ENCODE results near the gene MGST2. TPM values are rescaled to one million over a fixed set of nuclear protein-coding genes. Genes with fewer than 3 reads are reported as not detected.
A peak's percentile ranks its signal among the peaks of the same experiment; 100 is the strongest.

The MGST2 gene
- total RNA-seq, 1 donor from 2014 or later: 134 TPM

- Histone ChIP-seq H3K9me3 (replicated peaks) (no peaks in the 10 kb centered on the region), H3K4me3 (no peak overlapping the region), H3K27me3 (ENCODE audit: low read depth) (no peaks in the 10 kb centered on the region), H3K36me3 (peaks cover 44% of the 10 kb centered on the region), H3K27ac (replicated peaks) (peak overlapping the region; percentile 45), H3K4me1 (peaks cover 59% of the 10 kb centered on the region)
- no peak for DNase-seq
- TF ChIP-seq, protein P1, sequence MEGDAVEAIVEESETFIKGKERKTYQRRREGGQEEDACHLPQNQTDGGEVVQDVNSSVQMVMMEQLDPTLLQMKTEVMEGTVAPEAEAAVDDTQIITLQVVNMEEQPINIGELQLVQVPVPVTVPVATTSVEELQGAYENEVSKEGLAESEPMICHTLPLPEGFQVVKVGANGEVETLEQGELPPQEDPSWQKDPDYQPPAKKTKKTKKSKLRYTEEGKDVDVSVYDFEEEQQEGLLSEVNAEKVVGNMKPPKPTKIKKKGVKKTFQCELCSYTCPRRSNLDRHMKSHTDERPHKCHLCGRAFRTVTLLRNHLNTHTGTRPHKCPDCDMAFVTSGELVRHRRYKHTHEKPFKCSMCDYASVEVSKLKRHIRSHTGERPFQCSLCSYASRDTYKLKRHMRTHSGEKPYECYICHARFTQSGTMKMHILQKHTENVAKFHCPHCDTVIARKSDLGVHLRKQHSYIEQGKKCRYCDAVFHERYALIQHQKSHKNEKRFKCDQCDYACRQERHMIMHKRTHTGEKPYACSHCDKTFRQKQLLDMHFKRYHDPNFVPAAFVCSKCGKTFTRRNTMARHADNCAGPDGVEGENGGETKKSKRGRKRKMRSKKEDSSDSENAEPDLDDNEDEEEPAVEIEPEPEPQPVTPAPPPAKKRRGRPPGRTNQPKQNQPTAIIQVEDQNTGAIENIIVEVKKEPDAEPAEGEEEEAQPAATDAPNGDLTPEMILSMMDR (IDR thresholded peaks at IDR 0.05; ENCODE audit: borderline replicate concordance): no peak
- intact Hi-C loops (cut with micrococcal nuclease): no loop called here
Measured at GRCh38 chr4:139682309-139682708, 16.7 kb downstream of the MGST2 start.

- H3K9me3 ChIP-seq (replicated peaks): no peaks in the 10 kb centered on the region
- H3K4me3 ChIP-seq: no peak overlapping the region
- peak overlapping the region; percentile 45 for H3K27ac ChIP-seq (replicated peaks)
- TF ChIP-seq, protein P1 (IDR thresholded peaks at IDR 0.05; ENCODE audit: borderline replicate concordance): no peak
- peaks cover 42% of the 10 kb centered on the region for H3K36me3 ChIP-seq
- intact Hi-C loops (cut with micrococcal nuclease): no loop called here
- H3K4me1 ChIP-seq: peaks cover 63% of the 10 kb centered on the region
- no peaks in the 10 kb centered on the region for H3K27me3 ChIP-seq (ENCODE audit: low read depth)
- DNase-seq: no peak
Measured at GRCh38 chr4:139682741-139683151, 17.1 kb downstream of the MGST2 start.

DNA sequence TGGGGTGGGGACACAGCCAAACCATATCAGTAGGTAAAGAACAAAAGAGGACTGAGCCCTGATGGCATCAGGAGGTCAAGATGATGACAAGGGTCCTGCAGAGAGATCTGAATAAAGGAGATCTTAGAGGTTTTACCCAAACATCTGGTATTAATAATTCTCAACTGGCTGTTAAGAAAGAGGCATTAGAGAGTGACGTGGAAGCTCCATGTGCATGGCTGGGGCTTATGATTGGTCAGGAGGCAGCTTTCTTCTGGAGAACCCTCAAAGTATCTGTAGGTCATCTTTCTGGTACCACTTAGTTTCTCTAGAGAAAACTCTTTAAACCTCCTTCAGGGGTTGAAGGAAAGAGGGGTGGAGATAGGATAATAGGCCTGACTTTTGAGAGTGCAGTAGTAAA is 18.7 kb downstream of the MGST2 start:
- no peaks in the 10 kb centered on the region for H3K27me3 ChIP-seq (ENCODE audit: low read depth)
- peaks cover 66% of the 10 kb centered on the region for H3K4me1 ChIP-seq
- TF ChIP-seq, protein P1 (IDR thresholded peaks at IDR 0.05; ENCODE audit: borderline replicate concordance): no peak
- intact Hi-C loops (cut with micrococcal nuclease): no loop called here
- no peak overlapping the region for H3K27ac ChIP-seq (replicated peaks)
- no peak for DNase-seq
- H3K36me3 ChIP-seq: peaks cover 26% of the 10 kb centered on the region
- no peaks in the 10 kb centered on the region for H3K9me3 ChIP-seq (replicated peaks)
- no peak overlapping the region for H3K4me3 ChIP-seq

GRCh38 chr4:139685180-139685579 is 19.6 kb downstream of the MGST2 start:
- Histone ChIP-seq H3K4me1 (peaks cover 62% of the 10 kb centered on the region), H3K27ac (replicated peaks) (no peak overlapping the region), H3K36me3 (peaks cover 18% of the 10 kb centered on the region), H3K9me3 (replicated peaks) (no peaks in the 10 kb centered on the region), H3K27me3 (ENCODE audit: low read depth) (no peaks in the 10 kb centered on the region), H3K4me3 (no peak overlapping the region)
- TF ChIP-seq, protein P1 (IDR thresholded peaks at IDR 0.05; ENCODE audit: borderline replicate concordance): no peak
- intact Hi-C loops (cut with micrococcal nuclease): no loop called here
- no peak for DNase-seq

DNA sequence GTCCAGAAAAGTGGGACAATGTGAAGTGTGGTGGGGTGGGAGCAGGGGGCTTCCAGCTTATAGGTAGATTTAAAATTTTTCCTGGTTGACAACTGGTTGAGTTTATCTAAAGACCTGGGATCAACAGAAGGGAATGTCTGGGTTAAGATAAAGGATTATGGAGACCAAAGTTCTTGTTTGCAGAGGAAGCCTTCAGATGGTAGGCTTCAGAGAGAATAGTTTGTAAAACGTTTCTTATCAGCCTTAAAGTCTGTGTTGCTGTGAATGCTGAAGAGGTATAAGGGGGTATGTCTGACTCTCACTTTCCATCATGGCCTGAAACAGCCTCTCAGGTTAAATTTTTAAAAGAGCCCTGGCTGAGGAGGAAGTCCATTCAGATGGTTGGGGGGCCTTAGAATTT is 20.5 kb downstream of the MGST2 start:
- H3K36me3 ChIP-seq: peaks cover 15% of the 10 kb centered on the region
- no peaks in the 10 kb centered on the region for H3K27me3 ChIP-seq (ENCODE audit: low read depth)
- no peak for DNase-seq
- peak overlapping the region; percentile 5 for H3K27ac ChIP-seq (replicated peaks)
- intact Hi-C loops (cut with micrococcal nuclease): no loop called here
- TF ChIP-seq, protein P1 (IDR thresholded peaks at IDR 0.05; ENCODE audit: borderline replicate concordance): no peak
- no peaks in the 10 kb centered on the region for H3K9me3 ChIP-seq (replicated peaks)
- H3K4me1 ChIP-seq: peaks cover 62% of the 10 kb centered on the region
- no peak overlapping the region for H3K4me3 ChIP-seq

GRCh38 chr4:139686988-139687387 is 21.4 kb downstream of the MGST2 start:
- TF ChIP-seq, protein P1 (IDR thresholded peaks at IDR 0.05; ENCODE audit: borderline replicate concordance): no peak
- intact Hi-C loops (cut with micrococcal nuclease): no loop called here
- Histone ChIP-seq H3K36me3 (peaks cover 15% of the 10 kb centered on the region), H3K4me1 (peaks cover 60% of the 10 kb centered on the region), H3K27me3 (ENCODE audit: low read depth) (no peaks in the 10 kb centered on the region), H3K9me3 (replicated peaks) (no peaks in the 10 kb centered on the region), H3K4me3 (no peak overlapping the region), H3K27ac (replicated peaks) (peak overlapping the region; percentile 5)
- DNase-seq: no peak
